ENCODE data around the gene BRPF3. TPM values are rescaled to one million over a fixed set of nuclear protein-coding genes. Genes with fewer than 3 reads are reported as not detected.

BRPF3 gene
- total RNA-seq, 3 donors from 2014 or later: 22.7 to 27.8 (median 26.0) TPM

DNA sequence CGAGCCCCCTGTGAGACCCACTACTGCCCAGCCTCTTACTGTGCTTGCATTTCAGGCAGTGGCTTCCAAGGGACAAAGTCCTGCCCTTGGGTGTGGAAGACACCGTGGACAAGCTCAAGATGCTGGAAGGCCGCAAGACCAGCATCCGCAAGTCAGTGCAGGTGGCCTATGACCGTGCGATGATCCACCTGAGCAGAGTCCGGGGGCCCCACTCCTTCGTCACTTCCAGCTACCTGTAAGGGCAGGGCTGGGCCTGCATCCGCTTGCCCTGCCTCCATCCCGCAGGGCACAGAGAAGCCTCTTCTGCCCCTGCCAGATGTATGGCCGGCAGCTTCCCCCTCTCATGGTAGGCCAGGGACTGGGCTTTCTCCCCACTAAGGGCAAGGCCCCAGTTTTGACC, 33.8 kb downstream of the BRPF3 start:
- no peak for ATAC-seq
- no peak overlapping the region for H3K4me3 Mint-ChIP-seq
- H3K4me1 Mint-ChIP-seq (ENCODE audit: low read depth): peaks cover 2% of the 10 kb centered on the region
- H3K9me3 Mint-ChIP-seq: no peaks in the 10 kb centered on the region
- DNase-seq: no peak
- H3K27me3 Mint-ChIP-seq (ENCODE audit: low read depth): no peaks in the 10 kb centered on the region
- peaks cover 46% of the 10 kb centered on the region for H3K36me3 Mint-ChIP-seq (ENCODE audit: insufficient read depth)

GRCh38 chr6:36232172-36232571, 35.6 kb downstream of the BRPF3 start:
- H3K4me3 Mint-ChIP-seq: no peak overlapping the region
- no peak for ATAC-seq
- no peak for DNase-seq
- H3K27me3 Mint-ChIP-seq (ENCODE audit: low read depth): no peaks in the 10 kb centered on the region
- no peaks in the 10 kb centered on the region for H3K9me3 Mint-ChIP-seq
- peaks cover 2% of the 10 kb centered on the region for H3K4me1 Mint-ChIP-seq (ENCODE audit: low read depth)
- peaks cover 40% of the 10 kb centered on the region for H3K36me3 Mint-ChIP-seq (ENCODE audit: insufficient read depth)

GRCh38 chr6:36235309-36235708, 38.8 kb downstream of the BRPF3 start:
- Mint-ChIP-seq H3K27me3 (ENCODE audit: low read depth) (no peaks in the 10 kb centered on the region), H3K4me1 (ENCODE audit: low read depth) (peaks cover 2% of the 10 kb centered on the region), H3K36me3 (ENCODE audit: insufficient read depth) (peaks cover 21% of the 10 kb centered on the region), H3K9me3 (no peaks in the 10 kb centered on the region), H3K4me3 (no peak overlapping the region)
- DNase-seq: no peak
- ATAC-seq: no peak

- Mint-ChIP-seq H3K36me3 (ENCODE audit: insufficient read depth) (peaks cover 20% of the 10 kb centered on the region), H3K4me1 (ENCODE audit: low read depth) (peaks cover 2% of the 10 kb centered on the region), H3K4me3 (no peak overlapping the region), H3K27me3 (ENCODE audit: low read depth) (no peaks in the 10 kb centered on the region), H3K9me3 (no peaks in the 10 kb centered on the region)
- DNase-seq: no peak
- no peak for ATAC-seq
Observed at GRCh38 chr6:36235862-36236261, 39.3 kb downstream of the BRPF3 start.

- H3K4me1 Mint-ChIP-seq (ENCODE audit: low read depth): peaks cover 9% of the 10 kb centered on the region
- H3K36me3 Mint-ChIP-seq (ENCODE audit: insufficient read depth): peaks cover 5% of the 10 kb centered on the region
- no peak for DNase-seq
- no peak for ATAC-seq
- H3K27me3 Mint-ChIP-seq (ENCODE audit: low read depth): peaks cover 2% of the 10 kb centered on the region
- no peaks in the 10 kb centered on the region for H3K9me3 Mint-ChIP-seq
- H3K4me3 Mint-ChIP-seq: no peak overlapping the region
Observed at GRCh38 chr6:36239774-36240173, 43.2 kb downstream of the BRPF3 start.

GRCh38 chr6:36241728-36242127, 45.2 kb downstream of the BRPF3 start:
- H3K36me3 Mint-ChIP-seq (ENCODE audit: insufficient read depth): peaks cover 3% of the 10 kb centered on the region
- H3K9me3 Mint-ChIP-seq: no peaks in the 10 kb centered on the region
- peaks cover 2% of the 10 kb centered on the region for H3K27me3 Mint-ChIP-seq (ENCODE audit: low read depth)
- H3K4me3 Mint-ChIP-seq: no peak overlapping the region
- no peak for DNase-seq
- ATAC-seq: peak; percentile 54 to 74
- H3K4me1 Mint-ChIP-seq (ENCODE audit: low read depth): peaks cover 9% of the 10 kb centered on the region

- Mint-ChIP-seq H3K27me3 (ENCODE audit: low read depth) (peaks cover 2% of the 10 kb centered on the region), H3K4me1 (ENCODE audit: low read depth) (peaks cover 9% of the 10 kb centered on the region), H3K4me3 (no peak overlapping the region), H3K36me3 (ENCODE audit: insufficient read depth) (peaks cover 3% of the 10 kb centered on the region), H3K9me3 (no peaks in the 10 kb centered on the region)
- DNase-seq: no peak
- ATAC-seq: no peak
Observed at GRCh38 chr6:36242161-36242560, 45.6 kb downstream of the BRPF3 start.

GRCh38 chr6:36242626-36243025, 46.1 kb downstream of the BRPF3 start:
- Mint-ChIP-seq H3K27me3 (ENCODE audit: low read depth) (peaks cover 2% of the 10 kb centered on the region), H3K9me3 (no peaks in the 10 kb centered on the region), H3K36me3 (ENCODE audit: insufficient read depth) (peaks cover 3% of the 10 kb centered on the region), H3K4me1 (ENCODE audit: low read depth) (peaks cover 9% of the 10 kb centered on the region), H3K4me3 (no peak overlapping the region)
- ATAC-seq (no peak), DNase-seq (no peak)

DNA sequence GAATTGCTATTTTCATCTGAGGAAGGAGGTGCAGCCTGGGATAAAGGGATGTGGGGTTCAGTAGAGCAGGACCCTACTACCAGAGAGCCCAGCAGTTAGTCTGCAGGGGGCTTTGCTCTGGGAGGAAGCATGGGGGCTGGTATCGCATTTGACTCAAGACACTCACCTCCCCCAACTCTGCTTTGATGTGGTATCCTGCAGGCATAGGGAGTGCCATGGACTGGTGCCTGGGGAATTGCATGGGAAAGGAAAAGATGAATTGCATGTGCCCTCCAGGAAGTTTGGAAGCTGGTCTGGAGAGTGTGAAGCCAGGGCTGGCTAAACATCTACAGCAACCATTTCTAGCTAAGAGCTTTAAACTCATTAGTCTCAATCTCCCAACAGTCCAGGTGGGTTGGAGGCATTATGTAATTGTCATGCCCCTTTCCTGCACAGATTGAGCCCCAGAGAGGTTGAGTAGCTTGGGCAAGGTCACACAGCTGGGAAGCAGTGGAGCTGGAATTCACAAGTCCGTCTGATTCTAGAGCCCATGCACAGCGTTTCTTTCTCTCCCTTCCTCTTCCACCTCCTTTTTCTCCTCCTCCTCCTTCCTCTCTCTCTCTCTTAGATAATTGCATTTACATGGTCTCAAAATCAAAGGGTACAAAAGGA, 47.1 kb downstream of the BRPF3 start:
- H3K36me3 Mint-ChIP-seq (ENCODE audit: insufficient read depth): peaks cover 3% of the 10 kb centered on the region
- H3K9me3 Mint-ChIP-seq: no peaks in the 10 kb centered on the region
- peaks cover 9% of the 10 kb centered on the region for H3K4me1 Mint-ChIP-seq (ENCODE audit: low read depth)
- no peak for DNase-seq
- ATAC-seq: no peak
- peaks cover 2% of the 10 kb centered on the region for H3K27me3 Mint-ChIP-seq (ENCODE audit: low read depth)
- no peak overlapping the region for H3K4me3 Mint-ChIP-seq

DNA sequence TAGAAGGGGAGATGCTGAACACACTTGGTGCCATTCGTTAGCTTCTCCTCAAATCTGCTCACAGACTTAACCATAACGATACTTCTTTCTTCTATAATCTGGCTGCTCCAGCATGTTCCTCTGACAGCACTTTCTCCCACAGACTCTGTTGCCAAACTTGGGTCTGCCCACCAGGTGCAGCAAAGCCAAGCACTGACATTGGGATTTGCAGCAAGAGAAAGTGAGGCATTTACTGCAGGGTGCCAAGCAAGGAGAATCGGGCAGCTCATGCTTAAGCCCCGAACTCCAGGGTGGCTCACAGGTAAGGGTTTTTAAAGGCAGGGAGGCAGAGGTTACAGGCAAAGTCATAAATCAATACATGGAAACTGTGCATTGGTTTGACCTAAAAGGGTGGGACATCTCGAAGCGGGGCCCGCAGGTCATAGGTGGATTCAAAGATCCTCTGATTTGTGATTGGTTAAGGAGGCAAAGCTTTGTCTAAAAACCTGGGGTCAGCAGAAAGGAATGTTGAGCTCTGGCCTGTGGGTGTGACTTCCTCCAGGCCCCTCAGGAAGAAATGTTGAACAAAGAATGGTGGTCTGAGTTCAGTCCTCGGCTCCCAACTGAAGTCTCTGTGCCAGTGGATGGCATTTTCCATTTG, 48.2 kb downstream of the BRPF3 start:
- DNase-seq (no peak), ATAC-seq (no peak)
- Mint-ChIP-seq H3K4me3 (no peak overlapping the region), H3K9me3 (no peaks in the 10 kb centered on the region), H3K27me3 (ENCODE audit: low read depth) (peaks cover 2% of the 10 kb centered on the region), H3K4me1 (ENCODE audit: low read depth) (peaks cover 9% of the 10 kb centered on the region), H3K36me3 (ENCODE audit: insufficient read depth) (peaks cover 3% of the 10 kb centered on the region)

- no peaks in the 10 kb centered on the region for H3K9me3 Mint-ChIP-seq
- peaks cover 2% of the 10 kb centered on the region for H3K27me3 Mint-ChIP-seq (ENCODE audit: low read depth)
- no peak for ATAC-seq
- H3K36me3 Mint-ChIP-seq (ENCODE audit: insufficient read depth): peaks cover 3% of the 10 kb centered on the region
- H3K4me1 Mint-ChIP-seq (ENCODE audit: low read depth): peaks cover 9% of the 10 kb centered on the region
- DNase-seq: no peak
- no peak overlapping the region for H3K4me3 Mint-ChIP-seq
Observed at GRCh38 chr6:36245572-36246061, 49.1 kb downstream of the BRPF3 start.

DNA sequence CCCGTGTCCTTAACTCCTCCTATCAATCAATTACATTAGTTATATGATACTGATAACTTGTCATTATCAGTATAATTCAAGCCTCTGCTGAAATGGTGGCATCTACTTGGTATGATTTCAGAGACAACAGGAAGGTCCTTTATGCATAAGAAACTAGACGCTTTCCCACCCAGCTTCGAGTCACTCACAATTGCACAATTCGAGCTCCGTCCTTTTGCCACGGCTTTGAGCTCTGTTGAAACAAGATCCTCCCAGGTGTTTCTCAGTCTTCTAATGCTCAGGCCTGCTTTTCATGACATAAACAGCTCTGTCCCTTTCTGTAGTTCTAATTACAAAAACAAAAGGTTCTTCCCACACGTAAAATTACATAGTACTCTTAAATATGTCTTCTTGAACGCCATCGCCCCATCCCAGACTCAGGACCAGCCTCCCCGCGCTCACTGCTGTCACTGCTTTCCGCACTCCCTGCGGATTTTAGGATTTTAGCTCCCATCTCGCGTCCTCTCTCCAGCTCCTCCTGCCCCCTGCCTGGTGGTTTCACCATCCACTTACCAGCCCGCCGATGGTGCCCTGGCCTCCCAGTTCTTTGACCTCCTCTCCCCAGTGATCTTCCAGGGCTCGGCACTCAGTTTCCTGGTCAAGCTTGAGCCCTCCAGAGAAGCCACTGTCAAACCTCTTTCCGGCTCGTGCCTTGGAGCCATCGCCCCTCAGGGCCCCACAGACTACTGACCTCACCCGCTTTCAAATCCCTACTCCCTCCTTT, 50.1 kb downstream of the BRPF3 start:
- no peak overlapping the region for H3K4me3 Mint-ChIP-seq
- peaks cover 2% of the 10 kb centered on the region for H3K27me3 Mint-ChIP-seq (ENCODE audit: low read depth)
- H3K36me3 Mint-ChIP-seq (ENCODE audit: insufficient read depth): peaks cover 3% of the 10 kb centered on the region
- DNase-seq: no peak
- peaks cover 8% of the 10 kb centered on the region for H3K4me1 Mint-ChIP-seq (ENCODE audit: low read depth)
- H3K9me3 Mint-ChIP-seq: no peaks in the 10 kb centered on the region
- ATAC-seq: no peak

- H3K4me1 Mint-ChIP-seq (ENCODE audit: low read depth): no peaks in the 10 kb centered on the region
- H3K9me3 Mint-ChIP-seq: no peaks in the 10 kb centered on the region
- no peak for ATAC-seq
- H3K4me3 Mint-ChIP-seq: no peak overlapping the region
- H3K36me3 Mint-ChIP-seq (ENCODE audit: insufficient read depth): peaks cover 5% of the 10 kb centered on the region
- peaks cover 2% of the 10 kb centered on the region for H3K27me3 Mint-ChIP-seq (ENCODE audit: low read depth)
- no peak for DNase-seq
Observed at GRCh38 chr6:36247693-36248092, 51.1 kb downstream of the BRPF3 start.

GRCh38 chr6:36248980-36249379, 52.4 kb downstream of the BRPF3 start:
- Mint-ChIP-seq H3K4me1 (ENCODE audit: low read depth) (no peaks in the 10 kb centered on the region), H3K27me3 (ENCODE audit: low read depth) (no peaks in the 10 kb centered on the region), H3K36me3 (ENCODE audit: insufficient read depth) (peaks cover 2% of the 10 kb centered on the region), H3K4me3 (no peak overlapping the region), H3K9me3 (no peaks in the 10 kb centered on the region)
- DNase-seq: no peak
- ATAC-seq: no peak

DNA sequence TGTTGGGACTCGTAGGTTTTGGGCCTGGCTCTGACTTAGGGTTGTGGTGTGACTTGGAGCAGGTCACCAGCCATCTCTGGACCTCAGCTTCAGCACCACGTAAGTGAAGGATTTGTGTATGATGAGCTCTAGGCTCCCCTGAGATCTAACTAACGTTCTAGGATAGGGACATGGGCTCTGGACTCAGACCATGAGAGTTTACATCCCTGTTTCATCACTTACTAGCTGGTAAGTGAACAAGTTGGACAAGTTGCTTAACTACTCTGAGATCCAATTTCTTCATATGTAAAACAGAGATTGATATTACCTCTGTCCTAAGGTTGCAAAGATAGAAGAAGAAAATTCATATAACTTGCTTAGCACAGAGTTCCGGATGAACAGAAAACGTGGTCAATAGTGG, 53.0 kb downstream of the BRPF3 start:
- Mint-ChIP-seq H3K4me3 (no peak overlapping the region), H3K4me1 (ENCODE audit: low read depth) (no peaks in the 10 kb centered on the region), H3K36me3 (ENCODE audit: insufficient read depth) (peaks cover 2% of the 10 kb centered on the region), H3K9me3 (no peaks in the 10 kb centered on the region), H3K27me3 (ENCODE audit: low read depth) (no peaks in the 10 kb centered on the region)
- ATAC-seq (no peak), DNase-seq (no peak)
